HepG2 (cell line): ENCODE data around the gene TRIM54. TPM values are rescaled to one million over a fixed set of nuclear protein-coding genes. Genes with fewer than 3 reads are reported as not detected.

Source experiments
- ATAC-seq: fragments of 200-7000 bp; cut with Tn5 transposase; 3 replicates; pipeline ENCODE4 v1.9.1; 2020; ENCODE audit warnings: mild to moderate bottlenecking, moderate library complexity
- BruUV-seq: library from RNA; stranded (reverse); fragments of 400-500 nt; replicated peaks from 2 replicates; lab custom pipeline; 2021; lab: Mats Ljungman, UMichigan
- CTCF ChIA-PET: fragments of 300-600 bp; formaldehyde crosslinking; extraction: SDS; loops from one replicate; lab custom pipeline; 2021; ENCODE audit warnings: low total read pairs, inconsistent platforms, low intra/inter-chr PET ratio; lab: Yijun Ruan, JAX
- POLR2A ChIA-PET: fragments of 350-600 bp; sonication (Branson Sonifier 250); formaldehyde crosslinking; loops from one replicate; lab custom pipeline; 2020; ENCODE audit warnings: antibody characterized with exemption, inconsistent platforms; lab: Yijun Ruan, JAX
- DNase-seq: peaks from one replicate; pipeline ENCODE4 v3.0.0-alpha.2; 2015; ENCODE audit warnings: low spot score
- FAIRE-seq: peaks from 3 replicates; lab custom pipeline; 2011; peaks lifted over from hg19 to GRCh38; lab: Jason Lieb, UNC
- H2AFZ ChIP-seq: one replicate; pipeline ENCODE4 v1.6.1; 2011; ENCODE audit warnings: low read length, inconsistent platforms
- H3K27ac ChIP-seq: fragments of 300-600 bp; 3 replicates; pipeline ENCODE4 v1.8.0; 2011; ENCODE audit warnings: mixed run types, mild to moderate bottlenecking, mixed read lengths, low read length, inconsistent platforms; ENCODE audit not compliant: insufficient read depth; ENCODE audit errors: extremely low read length
- H3K27me3 ChIP-seq, 2 experiments: fragments of 200-600 bp in 1 of 2; 2 replicates in 1 of 2; 3 replicates in 1 of 2; pipeline versions ENCODE4 v1.6.0 to v1.8.0; 2011; ENCODE audit warnings: low read length in 2 of 2, mild to moderate bottlenecking in 2 of 2, moderate library complexity in 2 of 2, inconsistent platforms in 1 of 2; ENCODE audit not compliant: insufficient read depth in 2 of 2, control insufficient read depth in 1 of 2
- H3K36me3 ChIP-seq, 2 experiments: fragments of 200-600 bp in 1 of 2; replicated peaks in 1 of 2; 2 replicates in 1 of 2; 3 replicates in 1 of 2; pipeline versions ENCODE4 v1.5.1 to v1.8.0; 2011; ENCODE audit warnings: low read length in 2 of 2, inconsistent platforms in 1 of 2; ENCODE audit not compliant: insufficient read depth in 2 of 2, control insufficient read depth in 1 of 2
- H3K4me1 ChIP-seq: 2 replicates; pipeline ENCODE4 v1.5.1; 2012; ENCODE audit warnings: low read length, inconsistent platforms; ENCODE audit not compliant: insufficient read depth
- H3K4me2 ChIP-seq: 2 replicates; pipeline ENCODE4 v1.6.0; 2011; ENCODE audit warnings: low read depth, low read length, inconsistent platforms
- H3K4me3 ChIP-seq, 3 experiments: fragments of 200-600 bp in 1 of 3; sonication (generic), shearing (Covaris generic) in 1 of 3; replicated peaks in 1 of 3; 2 replicates each; pipeline ENCODE4 v1.5.1; 2011 to 2016; ENCODE audit warnings: low read length in 3 of 3, inconsistent platforms in 2 of 3, low read depth in 2 of 3, mild to moderate bottlenecking in 2 of 3, control low read depth in 1 of 3, mixed read lengths in 1 of 3; ENCODE audit not compliant: insufficient read depth in 1 of 3
- H3K79me2 ChIP-seq: one replicate; pipeline ENCODE4 v1.6.1; 2011; ENCODE audit warnings: low read length, inconsistent platforms; ENCODE audit not compliant: insufficient read depth
- H3K9ac ChIP-seq: 2 replicates; pipeline ENCODE4 v1.6.0; 2011; ENCODE audit warnings: mild to moderate bottlenecking, low read depth, low read length, inconsistent platforms; ENCODE audit not compliant: insufficient read depth
- H3K9me3 ChIP-seq: 2 replicates; pipeline ENCODE4 v1.5.1; 2012; ENCODE audit warnings: mild to moderate bottlenecking, low read length
- H4K20me1 ChIP-seq: 2 replicates; pipeline ENCODE4 v1.6.0; 2011; ENCODE audit warnings: inconsistent platforms, mild to moderate bottlenecking, low read length, moderate library complexity; ENCODE audit not compliant: insufficient read depth
- GATA4 ChIP-seq: sonication (generic); IDR thresholded peaks from 2 replicates; pipeline ENCODE4 v1.6.1; 2016; ENCODE audit warnings: antibody characterized with exemption, low read depth, borderline replicate concordance
- HCFC1 ChIP-seq: fragments of 150-350 bp; IDR thresholded peaks from 2 replicates; pipeline ENCODE4 v1.6.1; 2014; ENCODE audit warnings: low read depth, low read length
- HDAC1 ChIP-seq: sonication (generic); formaldehyde crosslinking; IDR thresholded peaks from 2 replicates; pipeline ENCODE4 v1.5.1; 2020; ENCODE audit warnings: mild to moderate bottlenecking, missing genetic modification reagents
- NONO ChIP-seq, 2 experiments: fragments of 450-650 bp in 1 of 2; sonication (generic) in 1 of 2; formaldehyde crosslinking in 1 of 2; IDR thresholded peaks in 1 of 2; conservative IDR thresholded peaks in 1 of 2; 2 replicates each; pipeline versions ENCODE4 v1.6.1 to v1.8.0; 2017 to 2022; ENCODE audit warnings: mild to moderate bottlenecking in 1 of 2, missing genetic modification reagents in 1 of 2, moderate library complexity in 1 of 2
- TGIF2 ChIP-seq: IDR thresholded peaks from 2 replicates; pipeline ENCODE4 v1.6.1; 2016; ENCODE audit warnings: control low read depth, missing compliant biosample characterization
- ZNF10 ChIP-seq: sonication (generic); formaldehyde crosslinking; IDR thresholded peaks from 2 replicates; pipeline ENCODE4 v1.4.0; 2020; ENCODE audit warnings: mild to moderate bottlenecking, low read depth, missing genetic modification reagents, borderline replicate concordance
- ZNF337 ChIP-seq: sonication (generic); formaldehyde crosslinking; IDR thresholded peaks from 2 replicates; pipeline ENCODE4 v1.5.1; 2020; ENCODE audit warnings: missing genetic modification reagents, low read depth, mild to moderate bottlenecking, borderline replicate concordance
- ZNF567 ChIP-seq: sonication (generic); formaldehyde crosslinking; IDR thresholded peaks from 2 replicates; pipeline ENCODE4 v1.8.1; 2023; ENCODE audit warnings: mild to moderate bottlenecking, missing genetic modification reagents, borderline replicate concordance
- ZNF639 ChIP-seq: conservative IDR thresholded peaks from 2 replicates; pipeline ENCODE4 v1.6.1; 2018; ENCODE audit warnings: missing genetic modification reagents
- ZNF672 ChIP-seq: sonication (generic); formaldehyde crosslinking; IDR thresholded peaks from 2 replicates; pipeline ENCODE4 v1.8.1; 2022; ENCODE audit warnings: missing genetic modification reagents
- WGBS: methylation state at CpG from one replicate; pipeline ENCODE4 v1.1.6; 2017; ENCODE audit warnings: low lambda C conversion rate; 5-methylcytosine and 5-hydroxymethylcytosine counted together
- in situ Hi-C: cut with HindIII; loops from 2 replicates; pipeline ENCODE4 v1.10.0; 2017; ENCODE audit warnings: low pct_unique_long_range_greater_than_20kb; ENCODE audit not compliant: extremely low pct_ligation_motif_present
- intact Hi-C: fragments of 100-400 bp; cut with micrococcal nuclease; formaldehyde crosslinking; loops from one replicate; pipeline ENCODE4 v1.10.0; 2022; ENCODE audit not compliant: unreplicated experiment
- polyA plus RNA-seq, 8 experiments: library from polyadenylated mRNA; depleted of rRNA in 3 of 8; stranded (reverse) in 7 of 8; unstranded in 1 of 8; fragments of >200 nt; fragmentation: Illumina TruSeq in 4 of 8; extraction: Trizol in 4 of 8; gene quantifications; 2 replicates each; pipeline versions ENCODE4 v1.2.1 to v1.2.3, GENCODE V29; 2011 to 2016; ENCODE audit warnings: low read depth in 4 of 8, missing spikeins in 1 of 8, mixed read lengths in 1 of 8; ENCODE audit not compliant: insufficient read depth in 1 of 8
- total RNA-seq, 5 experiments: library from RNA; depleted of rRNA; stranded (reverse); fragments of >200 nt; fragmentation: Illumina TruSeq; extraction: Trizol; gene quantifications; 2 replicates each; pipeline ENCODE4 v1.2.3, GENCODE V29; 2016; ENCODE audit warnings: low read depth in 1 of 5
- TF ChIP-seq, protein P1 (sequence below): sonication (generic); formaldehyde crosslinking; IDR thresholded peaks from 2 replicates; pipeline ENCODE4 v1.4.0; 2020; ENCODE audit warnings: missing genetic modification reagents

The TRIM54 gene
- total and polyA plus RNA-seq, 2 of the 13 experiments (the other 11 are each of a cell fraction or from before 2014, with no cell fraction given) = 0.07 to 0.13 TPM

- Histone ChIP-seq H4K20me1 (no peaks in the 10 kb centered on the region), H3K36me3 (no peaks in the 10 kb centered on the region), H3K9me3 (no peaks in the 10 kb centered on the region), H3K4me1 (peaks cover 36% of the 10 kb centered on the region), H3K4me3 (no peak overlapping the region), H3K4me2 (no peak overlapping the region), H3K79me2 (no peaks in the 10 kb centered on the region), H3K9ac (no peak overlapping the region), H3K27ac (no peak overlapping the region), H2AFZ (no peak overlapping the region), H3K27me3 (peaks cover 0 to 21% of the 10 kb centered on the region in 2 experiments; a peak in 4 of 5 replicates)
- WGBS = 42% methylated on average over 3 of the region's 3 CpGs
- POLR2A ChIA-PET = interaction anchor here (1.3 to 1.6 kb wide), 3 partner anchors 16 to 187 kb away, joined by 3 read pairs; partner anchors contain the start of gene MPV17
- BruUV-seq = no TSS peak
- CTCF ChIA-PET = no interaction called here
- TF ChIP-seq HCFC1 (no peak), ZNF10 (CRISPR knock-in tag) (no peak), ZNF567 (CRISPR knock-in tag) (no peak), ZNF639 (CRISPR knock-in tag) (no peak), HDAC1 (no peak), GATA4 (no peak), ZNF337 (CRISPR knock-in tag) (no peak), NONO (IDR thresholded peaks at IDR 0.05) (no peak), NONO (CRISPR knock-in tag; conservative IDR thresholded peaks at IDR 0.05) (no peak), TGIF2 (CRISPR knock-in tag) (no peak), ZNF672 (no peak)
- TF ChIP-seq, protein P1, sequence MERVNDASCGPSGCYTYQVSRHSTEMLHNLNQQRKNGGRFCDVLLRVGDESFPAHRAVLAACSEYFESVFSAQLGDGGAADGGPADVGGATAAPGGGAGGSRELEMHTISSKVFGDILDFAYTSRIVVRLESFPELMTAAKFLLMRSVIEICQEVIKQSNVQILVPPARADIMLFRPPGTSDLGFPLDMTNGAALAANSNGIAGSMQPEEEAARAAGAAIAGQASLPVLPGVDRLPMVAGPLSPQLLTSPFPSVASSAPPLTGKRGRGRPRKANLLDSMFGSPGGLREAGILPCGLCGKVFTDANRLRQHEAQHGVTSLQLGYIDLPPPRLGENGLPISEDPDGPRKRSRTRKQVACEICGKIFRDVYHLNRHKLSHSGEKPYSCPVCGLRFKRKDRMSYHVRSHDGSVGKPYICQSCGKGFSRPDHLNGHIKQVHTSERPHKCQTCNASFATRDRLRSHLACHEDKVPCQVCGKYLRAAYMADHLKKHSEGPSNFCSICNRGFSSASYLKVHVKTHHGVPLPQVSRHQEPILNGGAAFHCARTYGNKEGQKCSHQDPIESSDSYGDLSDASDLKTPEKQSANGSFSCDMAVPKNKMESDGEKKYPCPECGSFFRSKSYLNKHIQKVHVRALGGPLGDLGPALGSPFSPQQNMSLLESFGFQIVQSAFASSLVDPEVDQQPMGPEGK (CRISPR knock-in tag) = no peak
- DNase-seq (no peak), ATAC-seq (no peak), FAIRE-seq (no peak)
- in situ Hi-C loops = loop anchor here (5.0 to 10.0 kb wide), 2 partner anchors 184 to 317 kb away; no protein-coding TSS in a partner anchor
- intact Hi-C loops = loop anchor here (2.0 kb wide), 1 partner anchor 17 kb away; no protein-coding TSS in a partner anchor
Observed at GRCh38 chr2:27281442-27281841, 787 bp upstream of the TRIM54 start.
